ENCODE measurements around the gene ZNF681. TPM values are rescaled to one million over a fixed set of nuclear protein-coding genes. Genes with fewer than 3 reads are reported as not detected.
A peak's percentile ranks its signal among the peaks of the same experiment; 100 is the strongest.
"Not testable (repeated sequence)": the region's sequence is repeated elsewhere in the genome, so short reads cannot be mapped to it uniquely, and the experiment has no call there.

Gene ZNF681
- total RNA-seq, 4 donors from 2014 or later: 2.3 to 6.2 (median 2.5) TPM

DNA sequence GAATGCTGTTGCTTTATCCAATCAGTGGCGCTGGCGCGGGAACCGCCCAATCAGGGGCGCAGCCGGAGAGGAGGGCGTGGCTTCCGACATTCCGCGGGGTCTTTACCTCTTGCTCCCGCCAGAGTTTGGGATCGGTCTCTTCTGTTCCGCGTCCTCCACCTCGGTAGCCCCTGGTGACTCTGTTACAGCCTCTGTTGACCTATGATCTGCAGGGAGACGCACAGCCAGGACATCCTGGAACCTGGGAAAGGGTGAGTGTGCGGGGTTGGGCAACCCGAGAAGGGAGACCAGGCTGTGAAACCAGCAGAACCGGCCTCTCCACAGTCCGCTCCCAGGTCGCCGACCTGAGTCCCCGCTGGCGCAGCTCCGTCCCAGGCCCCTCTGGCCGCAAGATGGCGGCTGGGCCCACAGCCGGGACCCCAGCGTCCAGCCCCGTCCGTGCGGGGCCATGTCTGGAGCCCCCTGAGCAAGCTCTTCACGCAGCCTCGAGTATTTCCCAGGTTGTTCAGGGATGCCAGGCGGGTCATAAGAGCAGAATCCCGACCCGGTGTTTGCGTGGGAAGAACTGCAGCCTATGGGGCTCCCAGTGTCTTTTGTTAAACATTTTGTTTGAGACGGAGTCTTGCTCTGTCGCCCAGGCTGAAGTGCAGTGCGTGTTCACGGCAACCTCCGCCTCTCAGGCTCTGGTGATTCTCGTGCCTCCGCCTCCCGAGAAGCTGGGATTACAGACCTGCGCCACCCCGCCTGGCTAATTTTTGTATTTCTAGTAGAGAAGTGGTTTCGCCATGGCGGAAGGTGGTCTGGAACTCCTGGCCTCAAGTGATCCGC is 4.4 kb upstream of the ZNF681 start:
- intact Hi-C loops (cut with DNase I): no loop called here
- WGBS, 2 donors: 0% methylated on average over 24 to 31 of the region's 51 CpGs

GRCh38 chr19:23762548-23762883 is 3.8 kb upstream of the ZNF681 start:
- DNase-seq: no peak
- intact Hi-C loops (cut with DNase I): no loop called here
- 16 to 19% methylated on average over 9 of the region's 9 CpGs for WGBS, 2 donors
- no peaks in the 10 kb centered on the region for H3K27me3 ChIP-seq
- peaks cover 0 to 39% (median 10%) of the 10 kb centered on the region in 3 donors for H3K4me1 ChIP-seq
- H3K9me3 ChIP-seq: no peaks in the 10 kb centered on the region
- peak overlapping the region; percentile 86 to 94 (median 94) for H3K27ac ChIP-seq
- peaks cover 0 to 8% (median 0%) of the 10 kb centered on the region in 3 donors for H3K36me3 ChIP-seq
- TF ChIP-seq, protein P1, sequence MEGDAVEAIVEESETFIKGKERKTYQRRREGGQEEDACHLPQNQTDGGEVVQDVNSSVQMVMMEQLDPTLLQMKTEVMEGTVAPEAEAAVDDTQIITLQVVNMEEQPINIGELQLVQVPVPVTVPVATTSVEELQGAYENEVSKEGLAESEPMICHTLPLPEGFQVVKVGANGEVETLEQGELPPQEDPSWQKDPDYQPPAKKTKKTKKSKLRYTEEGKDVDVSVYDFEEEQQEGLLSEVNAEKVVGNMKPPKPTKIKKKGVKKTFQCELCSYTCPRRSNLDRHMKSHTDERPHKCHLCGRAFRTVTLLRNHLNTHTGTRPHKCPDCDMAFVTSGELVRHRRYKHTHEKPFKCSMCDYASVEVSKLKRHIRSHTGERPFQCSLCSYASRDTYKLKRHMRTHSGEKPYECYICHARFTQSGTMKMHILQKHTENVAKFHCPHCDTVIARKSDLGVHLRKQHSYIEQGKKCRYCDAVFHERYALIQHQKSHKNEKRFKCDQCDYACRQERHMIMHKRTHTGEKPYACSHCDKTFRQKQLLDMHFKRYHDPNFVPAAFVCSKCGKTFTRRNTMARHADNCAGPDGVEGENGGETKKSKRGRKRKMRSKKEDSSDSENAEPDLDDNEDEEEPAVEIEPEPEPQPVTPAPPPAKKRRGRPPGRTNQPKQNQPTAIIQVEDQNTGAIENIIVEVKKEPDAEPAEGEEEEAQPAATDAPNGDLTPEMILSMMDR (IDR thresholded peaks at IDR 0.05): no peak
- peak in 1 of 4 donors; percentile 36 for TF ChIP-seq POLR2A (IDR thresholded peaks at IDR 0.05)
- peak overlapping the region; percentile 67 to 93 (median 72) for H3K4me3 ChIP-seq

More for the DNA sequence above, 4.4 kb upstream of the ZNF681 start:
- H3K4me1 ChIP-seq: peaks cover 0 to 33% (median 10%) of the 10 kb centered on the region in 3 donors
- H3K9me3 ChIP-seq: no peaks in the 10 kb centered on the region
- no peaks in the 10 kb centered on the region for H3K27me3 ChIP-seq
- TF ChIP-seq POLR2A (IDR thresholded peaks at IDR 0.05): peak in 1 of 4 donors; percentile 50
- TF ChIP-seq, protein P1 (IDR thresholded peaks at IDR 0.05): peak in 1 of 6 experiments; percentile 4
- DNase-seq: peak; percentile 19
- peak overlapping the region; percentile 67 to 93 (median 72) for H3K4me3 ChIP-seq
- peak overlapping the region; percentile 86 to 94 (median 94) for H3K27ac ChIP-seq
- peaks cover 0 to 10% (median 0%) of the 10 kb centered on the region in 3 donors for H3K36me3 ChIP-seq

DNA sequence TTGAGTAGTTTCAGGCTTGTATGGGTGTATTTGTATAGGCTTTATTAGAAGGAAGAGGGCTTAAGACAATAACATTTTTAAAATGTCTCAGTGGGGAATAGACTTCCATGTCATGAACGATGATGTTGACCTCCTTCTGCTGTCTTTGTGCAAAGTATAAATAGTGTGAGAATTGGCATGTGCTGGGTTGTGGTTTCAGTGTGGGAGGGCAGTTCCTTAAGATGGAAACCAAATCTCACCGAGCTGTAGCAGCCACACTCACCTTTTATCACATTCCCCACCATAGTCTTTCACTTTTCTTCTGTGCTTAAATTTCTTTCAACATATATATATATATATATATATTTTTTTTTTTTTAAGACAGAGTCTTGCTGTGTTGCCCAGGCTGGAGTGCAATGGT is 1.6 kb upstream of the ZNF681 start:
- peaks cover 0 to 42% (median 10%) of the 10 kb centered on the region in 3 donors for H3K4me1 ChIP-seq
- H3K4me3 ChIP-seq; intact Hi-C loops (cut with DNase I); DNase-seq; H3K36me3 ChIP-seq; H3K27ac ChIP-seq; H3K27me3 ChIP-seq; H3K9me3 ChIP-seq: not testable (repeated sequence)
- 77 to 80% methylated on average over 2 of the region's 2 CpGs for WGBS, 2 donors

GRCh38 chr19:23743633-23744232 is 15.0 kb downstream of the ZNF681 start:
- DNase-seq; H3K4me1 ChIP-seq; H3K4me3 ChIP-seq; H3K27me3 ChIP-seq; intact Hi-C loops (cut with DNase I); H3K27ac ChIP-seq: not testable (repeated sequence)
- Histone ChIP-seq H3K9me3 (peaks cover 0 to 71% (median 55%) of the 10 kb centered on the region in 3 donors), H3K36me3 (peaks cover 0 to 44% (median 0%) of the 10 kb centered on the region in 3 donors)
- WGBS, 2 donors: 81 to 95% methylated on average over 1 of the region's 1 CpG

DNA sequence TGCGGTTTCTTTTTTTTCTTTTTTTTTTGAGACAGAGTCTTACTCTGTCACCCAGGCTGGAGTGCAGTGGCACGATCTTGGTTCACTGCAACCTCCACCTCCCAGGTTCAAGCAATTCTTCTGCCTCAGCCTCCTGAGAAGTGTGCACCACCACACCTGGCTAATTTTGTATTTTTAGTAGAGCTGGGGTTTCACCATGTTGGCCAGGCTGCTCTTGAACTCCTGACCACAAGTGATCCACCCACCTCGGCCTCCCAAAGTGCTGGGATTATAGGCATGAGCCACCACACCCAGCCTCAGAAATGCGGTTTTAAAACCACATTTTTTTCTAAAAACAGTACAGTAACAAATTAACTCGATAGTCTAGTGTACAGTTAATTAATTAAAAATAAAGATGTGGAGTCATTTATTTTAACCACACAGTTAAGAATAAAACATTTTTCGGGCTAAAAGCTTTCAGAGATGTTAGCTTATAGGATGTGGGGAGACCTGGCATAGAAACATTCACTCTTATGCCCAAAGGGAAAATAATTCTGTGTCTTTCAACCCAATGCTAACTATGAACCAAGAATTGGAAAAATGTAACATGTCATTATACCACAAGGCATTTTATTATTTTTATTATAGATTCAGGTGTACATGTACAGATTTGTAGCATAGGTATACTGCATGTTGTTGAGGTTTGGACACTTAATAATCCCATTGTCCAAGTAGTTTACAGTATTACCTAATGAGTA is 27.8 kb downstream of the ZNF681 start:
- H3K27me3 ChIP-seq; intact Hi-C loops (cut with DNase I); H3K4me1 ChIP-seq; DNase-seq; H3K9me3 ChIP-seq; H3K27ac ChIP-seq; H3K36me3 ChIP-seq; H3K4me3 ChIP-seq: not testable (repeated sequence)
- WGBS, 2 donors: 56 to 64% methylated on average over 6 of the region's 6 CpGs

DNA sequence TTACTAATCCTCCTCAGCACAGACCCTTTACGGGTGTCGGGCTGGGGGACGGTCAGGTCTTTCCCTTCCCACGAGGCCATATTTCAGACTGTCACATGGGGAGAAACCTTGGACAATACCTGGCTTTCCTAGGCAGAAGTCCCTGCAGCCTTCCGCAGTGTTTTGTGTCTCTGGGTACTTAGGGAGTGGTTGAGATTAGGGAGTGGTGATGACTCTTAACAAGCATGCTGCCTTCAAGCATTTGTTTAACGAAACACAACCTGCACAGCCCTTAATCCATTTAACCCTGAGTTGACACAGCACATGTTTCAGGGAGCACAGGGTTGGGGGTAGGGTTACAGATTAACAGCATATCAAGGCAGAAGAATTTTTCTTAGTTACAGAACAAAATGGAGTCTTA is 34.5 kb downstream of the ZNF681 start:
- Histone ChIP-seq H3K4me1 (peaks cover 0 to 13% (median 0%) of the 10 kb centered on the region in 3 donors), H3K27ac (peak overlapping the region in 3 of 4 donors; percentile 22 to 61 (median 34))
- DNase-seq; H3K4me3 ChIP-seq; intact Hi-C loops (cut with DNase I); H3K27me3 ChIP-seq; H3K9me3 ChIP-seq; H3K36me3 ChIP-seq: not testable (repeated sequence)
- WGBS, 2 donors: 0% methylated on average over 1 to 2 of the region's 6 CpGs

GRCh38 chr19:23718802-23719201 is 39.9 kb downstream of the ZNF681 start:
- DNase-seq: no peak
- Histone ChIP-seq H3K27me3 (peaks cover 0 to 4% (median 0%) of the 10 kb centered on the region in 4 donors), H3K4me3 (no peak overlapping the region), H3K27ac (no peak overlapping the region), H3K36me3 (no peaks in the 10 kb centered on the region), H3K9me3 (no peaks in the 10 kb centered on the region), H3K4me1 (peaks cover 0 to 8% (median 0%) of the 10 kb centered on the region in 3 donors)
- WGBS, 2 donors: 18 to 28% methylated on average over 12 of the region's 12 CpGs
- intact Hi-C loops (cut with DNase I): no loop called here
- no peak for TF ChIP-seq POLR2A (IDR thresholded peaks at IDR 0.05)
- TF ChIP-seq, protein P1 (IDR thresholded peaks at IDR 0.05): no peak

Measured in esophagus squamous epithelium (tissue), 5 donors.